SK-N-SH treated with all-trans-retinoic acid at 6 μM for 48 hours (cell line): ENCODE results near the gene RNF115.

Experiments used
- CSRNP3 ChIP-seq: fragments of 250-450 bp; sonication (Bioruptor Pico); IDR thresholded peaks from 2 replicates; pipeline ENCODE4 v1.5.1; 2021; ENCODE audit warnings: mild to moderate bottlenecking, moderate library complexity
- GLIS3 ChIP-seq: fragments of 250-450 bp; sonication (Bioruptor Pico); IDR thresholded peaks from 2 replicates; pipeline ENCODE4 v1.5.0; 2020; ENCODE audit warnings: mild to moderate bottlenecking, moderate library complexity
- OSR1 ChIP-seq: fragments of 250-450 bp; sonication (Bioruptor Pico); IDR thresholded peaks from 2 replicates; pipeline ENCODE4 v1.8.0; 2022; ENCODE audit warnings: moderate library complexity, mild to moderate bottlenecking, inconsistent platforms
- PATZ1 ChIP-seq: fragments of 250-450 bp; sonication (Bioruptor Pico); IDR thresholded peaks from 2 replicates; pipeline ENCODE4 v1.8.0; 2020; ENCODE audit warnings: mild to moderate bottlenecking, moderate library complexity, borderline replicate concordance
- RARB ChIP-seq: fragments of 250-450 bp; sonication (Bioruptor Pico); IDR thresholded peaks from 2 replicates; pipeline ENCODE4 v1.8.0; 2021; ENCODE audit warnings: mild to moderate bottlenecking, moderate library complexity
- SNAI2 ChIP-seq: fragments of 250-450 bp; sonication (Bioruptor Pico); IDR thresholded peaks from 2 replicates; pipeline ENCODE4 v1.5.0; 2020; ENCODE audit warnings: mild to moderate bottlenecking, moderate library complexity
- TOX ChIP-seq: fragments of 250-450 bp; sonication (Bioruptor Pico); IDR thresholded peaks from 2 replicates; pipeline ENCODE4 v1.8.0; 2021; ENCODE audit warnings: mild to moderate bottlenecking, moderate library complexity, borderline replicate concordance
- ZFP30 ChIP-seq: fragments of 450-650 bp; formaldehyde crosslinking; IDR thresholded peaks from 2 replicates; pipeline ENCODE4 v1.5.0; 2022; ENCODE audit warnings: mild to moderate bottlenecking, moderate library complexity
- ZNF70 ChIP-seq: fragments of 450-650 bp; formaldehyde crosslinking; IDR thresholded peaks from 2 replicates; pipeline ENCODE4 v1.5.0; 2020; ENCODE audit warnings: mild to moderate bottlenecking, moderate library complexity

- TF ChIP-seq GLIS3 (CRISPR knock-in tag) (no peak), PATZ1 (CRISPR knock-in tag) (no peak), RARB (CRISPR knock-in tag) (no peak), TOX (CRISPR knock-in tag) (no peak), SNAI2 (CRISPR knock-in tag) (no peak), ZFP30 (CRISPR knock-in tag) (no peak), ZNF70 (CRISPR knock-in tag) (no peak), CSRNP3 (no peak), OSR1 (CRISPR knock-in tag) (no peak)
Observed at GRCh38 chr1:145729666-145730436, 94.0 kb downstream of the RNF115 start.
